ENCODE results near the gene MAPK8. TPM values are rescaled to one million over a fixed set of nuclear protein-coding genes. Genes with fewer than 3 reads are reported as not detected.

The MAPK8 gene
- total RNA-seq, 1 donor from 2014 or later, result 57.1 TPM

- TF ChIP-seq CTCF (IDR thresholded peaks at IDR 0.05), result no peak
- H3K9me3 Mint-ChIP-seq (ENCODE audit: unreplicated experiment), result no peaks in the 10 kb centered on the region
- no peaks in the 10 kb centered on the region for H3K36me3 Mint-ChIP-seq (ENCODE audit: unreplicated experiment)
- no peaks in the 10 kb centered on the region for H3K27me3 Mint-ChIP-seq (ENCODE audit: unreplicated experiment)
- no peak overlapping the region for H3K4me3 Mint-ChIP-seq (ENCODE audit: unreplicated experiment)
- H3K4me1 Mint-ChIP-seq (ENCODE audit: unreplicated experiment), result peaks cover 22% of the 10 kb centered on the region
- no peak for DNase-seq (ENCODE audit: extremely low spot score, unreplicated experiment)
- H3K27ac Mint-ChIP-seq (ENCODE audit: unreplicated experiment), result no peak overlapping the region
These were observed 83.5 kb downstream of the MAPK8 start for GRCh38 chr10:48389846-48390557.

- no peak overlapping the region for H3K4me3 Mint-ChIP-seq (ENCODE audit: unreplicated experiment)
- H3K4me1 Mint-ChIP-seq (ENCODE audit: unreplicated experiment), result peaks cover 17% of the 10 kb centered on the region
- no peaks in the 10 kb centered on the region for H3K36me3 Mint-ChIP-seq (ENCODE audit: unreplicated experiment)
These were observed 84.0 kb downstream of the MAPK8 start for GRCh38 chr10:48390558-48390871.

GRCh38 chr10:48390933-48391845 lies 84.7 kb downstream of the MAPK8 start:
- no peak for DNase-seq (ENCODE audit: extremely low spot score, unreplicated experiment)
- Mint-ChIP-seq H3K27me3 (ENCODE audit: unreplicated experiment) (no peaks in the 10 kb centered on the region), H3K4me3 (ENCODE audit: unreplicated experiment) (no peak overlapping the region), H3K27ac (ENCODE audit: unreplicated experiment) (no peak overlapping the region), H3K4me1 (ENCODE audit: unreplicated experiment) (peaks cover 13% of the 10 kb centered on the region), H3K36me3 (ENCODE audit: unreplicated experiment) (no peaks in the 10 kb centered on the region), H3K9me3 (ENCODE audit: unreplicated experiment) (no peaks in the 10 kb centered on the region)
- TF ChIP-seq CTCF (IDR thresholded peaks at IDR 0.05), result no peak

More at GRCh38 chr10:48390558-48390871, 84.0 kb downstream of the MAPK8 start:
- DNase-seq (ENCODE audit: extremely low spot score, unreplicated experiment), result no peak
- Mint-ChIP-seq H3K27me3 (ENCODE audit: unreplicated experiment) (no peaks in the 10 kb centered on the region), H3K9me3 (ENCODE audit: unreplicated experiment) (no peaks in the 10 kb centered on the region), H3K27ac (ENCODE audit: unreplicated experiment) (no peak overlapping the region)
- TF ChIP-seq CTCF (IDR thresholded peaks at IDR 0.05), result no peak

GRCh38 chr10:48391994-48392393 lies 85.5 kb downstream of the MAPK8 start:
- H3K4me3 Mint-ChIP-seq (ENCODE audit: unreplicated experiment), result no peak overlapping the region
- no peak for DNase-seq (ENCODE audit: extremely low spot score, unreplicated experiment)
- no peaks in the 10 kb centered on the region for H3K27me3 Mint-ChIP-seq (ENCODE audit: unreplicated experiment)
- no peaks in the 10 kb centered on the region for H3K36me3 Mint-ChIP-seq (ENCODE audit: unreplicated experiment)
- no peak for TF ChIP-seq CTCF (IDR thresholded peaks at IDR 0.05)
- H3K4me1 Mint-ChIP-seq (ENCODE audit: unreplicated experiment), result peaks cover 13% of the 10 kb centered on the region
- no peaks in the 10 kb centered on the region for H3K9me3 Mint-ChIP-seq (ENCODE audit: unreplicated experiment)
- H3K27ac Mint-ChIP-seq (ENCODE audit: unreplicated experiment), result peak overlapping the region; percentile 40

- Mint-ChIP-seq H3K4me3 (ENCODE audit: unreplicated experiment) (no peak overlapping the region), H3K9me3 (ENCODE audit: unreplicated experiment) (no peaks in the 10 kb centered on the region), H3K36me3 (ENCODE audit: unreplicated experiment) (no peaks in the 10 kb centered on the region), H3K4me1 (ENCODE audit: unreplicated experiment) (peaks cover 27% of the 10 kb centered on the region), H3K27me3 (ENCODE audit: unreplicated experiment) (no peaks in the 10 kb centered on the region), H3K27ac (ENCODE audit: unreplicated experiment) (no peak overlapping the region)
- no peak for TF ChIP-seq CTCF (IDR thresholded peaks at IDR 0.05)
- no peak for DNase-seq (ENCODE audit: extremely low spot score, unreplicated experiment)
These were observed 91.8 kb downstream of the MAPK8 start for GRCh38 chr10:48398261-48398660.
